MM.1S (cell line): ENCODE results near the gene NDST1.

Experiments
- DNase-seq: peaks from one replicate; pipeline ENCODE4 v3.0.0-alpha.2; 2015
- H2AFZ ChIP-seq: fragments of 300-600 bp; sonication (generic); 2 replicates; pipeline ENCODE4 v1.6.0; 2016; ENCODE audit warnings: antibody characterized with exemption, low read length
- H3F3A ChIP-seq: fragments of 300-600 bp; sonication (generic); 2 replicates; pipeline ENCODE4 v1.6.1; 2016; ENCODE audit warnings: mild to moderate bottlenecking, antibody characterized with exemption, low read length, moderate library complexity, mixed read lengths; ENCODE audit not compliant: insufficient read depth
- H3K27ac ChIP-seq: fragments of 300-600 bp; sonication (generic); 2 replicates; pipeline ENCODE4 v1.5.1; 2016; ENCODE audit warnings: mild to moderate bottlenecking, low read length
- H3K27me3 ChIP-seq: fragments of 300-600 bp; sonication (generic); replicated peaks from 2 replicates; pipeline ENCODE4 v1.6.0; 2016; ENCODE audit warnings: low read length; ENCODE audit not compliant: insufficient read depth
- H3K36me3 ChIP-seq: fragments of 300-600 bp; sonication (generic); replicated peaks from 2 replicates; pipeline ENCODE4 v1.6.1; 2016; ENCODE audit warnings: mild to moderate bottlenecking, low read length, mixed read lengths; ENCODE audit not compliant: insufficient read depth
- H3K4me1 ChIP-seq: fragments of 300-600 bp; sonication (generic); 2 replicates; pipeline ENCODE4 v1.6.1; 2016; ENCODE audit warnings: low read length, mixed read lengths
- H3K4me2 ChIP-seq: fragments of 300-600 bp; sonication (generic); 2 replicates; pipeline ENCODE4 v1.6.0; 2016; ENCODE audit warnings: low read depth, low read length
- H3K4me3 ChIP-seq: fragments of 300-600 bp; sonication (generic); 2 replicates; pipeline ENCODE4 v1.5.1; 2016; ENCODE audit warnings: low read length, mixed read lengths
- H3K79me2 ChIP-seq: fragments of 300-600 bp; sonication (generic); 2 replicates; pipeline ENCODE4 v1.6.1; 2016; ENCODE audit warnings: mixed run types, low read length, mixed read lengths
- H3K9ac ChIP-seq: fragments of 300-600 bp; sonication (generic); 2 replicates; pipeline ENCODE4 v1.6.1; 2016; ENCODE audit warnings: low read length, mixed read lengths
- H3K9me2 ChIP-seq: fragments of 300-600 bp; sonication (generic); replicated peaks from 2 replicates; pipeline ENCODE4 v1.6.1; 2016; ENCODE audit warnings: mild to moderate bottlenecking, low read length, mixed read lengths; ENCODE audit not compliant: insufficient read depth
- H3K9me3 ChIP-seq: fragments of 300-600 bp; sonication (generic); replicated peaks from 2 replicates; pipeline ENCODE4 v1.6.1; 2016; ENCODE audit warnings: mild to moderate bottlenecking, low read length, mixed read lengths; ENCODE audit not compliant: insufficient read depth
- H4K20me1 ChIP-seq: fragments of 300-600 bp; sonication (generic); 2 replicates; pipeline ENCODE4 v1.6.1; 2016; ENCODE audit warnings: mild to moderate bottlenecking, low read length, moderate library complexity, mixed read lengths; ENCODE audit not compliant: insufficient read depth
- CTCF ChIP-seq: fragments of 300-600 bp; sonication (generic); IDR thresholded peaks from 2 replicates; pipeline ENCODE4 v1.5.1; 2016; ENCODE audit warnings: antibody characterized with exemption, low read length, mixed read lengths
- EZH2 ChIP-seq: fragments of 300-600 bp; sonication (generic); optimal IDR thresholded peaks from 2 replicates; pipeline ENCODE3; 2017; ENCODE audit warnings: low read depth, mild to moderate bottlenecking, antibody characterized with exemption, low read length, mixed read lengths
- EZH2phosphoT487 ChIP-seq: fragments of 300-600 bp; sonication (generic); IDR thresholded peaks from 2 replicates; pipeline ENCODE4 v1.6.1; 2018; ENCODE audit warnings: antibody characterized with exemption, low read length

Gene NDST1

GRCh38 chr5:150521522-150521817 is 13.5 kb downstream of the NDST1 start:
- H3K36me3 ChIP-seq = no peaks in the 10 kb centered on the region
- no peak overlapping the region for H3K9ac ChIP-seq
- H3K9me2 ChIP-seq = no peaks in the 10 kb centered on the region
- no peak overlapping the region for H3K4me2 ChIP-seq
- no peak overlapping the region for H3K27ac ChIP-seq
- no peak for DNase-seq
- no peaks in the 10 kb centered on the region for H3K27me3 ChIP-seq
- H3K79me2 ChIP-seq = no peaks in the 10 kb centered on the region; the same call in none of the 2 replicates
- H3K4me1 ChIP-seq = no peaks in the 10 kb centered on the region
- TF ChIP-seq CTCF (no peak), EZH2 (no peak), EZH2phosphoT487 (no peak)
- no peaks in the 10 kb centered on the region for H3F3A ChIP-seq
- H2AFZ ChIP-seq = no peak overlapping the region
- H3K9me3 ChIP-seq = no peaks in the 10 kb centered on the region
- H4K20me1 ChIP-seq = no peaks in the 10 kb centered on the region
- no peak overlapping the region for H3K4me3 ChIP-seq

DNA sequence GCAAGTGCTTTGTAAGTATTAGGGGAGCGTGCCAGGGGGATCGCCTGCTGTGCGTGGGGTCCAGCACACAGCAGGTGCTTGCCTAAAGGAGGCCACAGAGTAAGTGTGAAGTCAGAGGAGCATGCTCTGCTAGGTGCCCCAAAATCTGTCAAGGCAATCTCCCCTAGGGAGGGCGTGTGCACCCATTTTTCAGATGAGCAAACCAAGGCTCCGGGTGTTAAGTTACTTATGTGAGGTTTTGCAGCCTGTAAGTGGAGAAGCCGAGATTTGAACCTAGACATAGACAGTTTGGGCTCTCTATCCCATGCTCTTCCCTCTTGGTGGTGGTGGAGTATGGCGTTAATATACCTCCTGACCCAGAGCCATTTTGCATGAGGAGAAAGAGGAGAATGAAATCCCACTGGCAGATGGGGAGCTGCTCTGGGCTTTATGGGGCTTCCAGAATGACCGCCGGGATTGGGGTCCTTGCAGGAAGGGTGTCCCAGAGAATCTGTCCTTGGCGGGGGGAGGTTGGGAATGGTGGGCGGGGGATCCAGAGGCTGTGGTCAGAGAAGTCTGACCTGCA is 14.1 kb downstream of the NDST1 start:
- no peak for TF ChIP-seq EZH2
- no peak for TF ChIP-seq EZH2phosphoT487
- no peak for TF ChIP-seq CTCF
- Histone ChIP-seq H3K4me3 (no peak overlapping the region), H3F3A (no peaks in the 10 kb centered on the region), H3K4me1 (no peaks in the 10 kb centered on the region), H3K79me2 (no peaks in the 10 kb centered on the region; the same call in none of the 2 replicates), H3K27ac (no peak overlapping the region), H3K9me3 (no peaks in the 10 kb centered on the region), H3K27me3 (no peaks in the 10 kb centered on the region), H3K9me2 (no peaks in the 10 kb centered on the region), H4K20me1 (no peaks in the 10 kb centered on the region), H3K36me3 (no peaks in the 10 kb centered on the region), H3K4me2 (no peak overlapping the region), H2AFZ (no peak overlapping the region), H3K9ac (no peak overlapping the region)
- no peak for DNase-seq

DNA sequence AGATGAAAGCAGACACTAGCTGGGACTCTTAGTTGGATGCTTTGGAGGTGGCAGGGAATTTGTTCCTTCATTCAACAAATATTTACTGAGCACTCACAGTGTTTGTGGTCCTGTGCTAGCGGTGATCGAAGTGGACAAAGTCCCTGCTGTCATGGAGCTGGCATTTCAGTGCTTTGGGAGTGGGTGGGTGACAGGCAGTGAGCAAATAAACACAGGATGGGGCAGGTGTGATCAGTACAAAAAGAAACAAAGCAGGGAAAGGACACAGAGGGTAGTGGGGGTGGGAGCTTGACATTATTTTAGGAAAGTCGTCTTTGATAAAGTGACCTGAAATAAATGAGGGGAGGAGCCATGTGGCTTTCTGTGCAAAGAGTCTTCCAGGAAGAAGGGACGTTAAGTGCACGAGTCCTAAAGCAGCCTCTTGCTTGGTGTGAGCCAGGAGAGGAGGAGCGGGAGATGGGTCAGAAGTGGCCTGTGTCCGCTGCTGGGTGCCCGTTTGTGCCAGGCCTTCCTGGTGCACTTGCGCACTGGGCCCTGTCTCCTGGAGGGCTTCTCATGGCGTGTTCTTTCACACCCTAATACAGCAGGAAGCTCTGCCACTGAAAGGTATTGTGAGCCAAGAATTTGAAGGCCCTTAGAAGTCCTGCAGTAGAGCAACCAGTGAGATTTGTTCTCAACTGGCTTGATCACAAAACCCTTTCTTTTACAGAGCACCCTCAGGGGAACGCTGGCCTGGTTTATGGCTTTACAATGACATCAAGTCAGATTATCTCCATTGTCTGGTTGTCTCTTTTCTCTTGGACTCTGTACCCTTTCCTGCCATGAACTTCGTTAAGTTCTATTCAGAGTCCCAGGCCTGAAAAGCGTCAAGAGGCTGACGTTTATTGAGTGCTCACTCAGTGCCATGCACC is 14.8 kb downstream of the NDST1 start:
- Histone ChIP-seq H3K36me3 (no peaks in the 10 kb centered on the region), H3K9me3 (no peaks in the 10 kb centered on the region), H3K27ac (no peak overlapping the region), H3K4me1 (no peaks in the 10 kb centered on the region), H3K27me3 (no peaks in the 10 kb centered on the region), H3F3A (no peaks in the 10 kb centered on the region), H3K79me2 (no peaks in the 10 kb centered on the region; the same call in none of the 2 replicates), H2AFZ (no peak overlapping the region), H3K4me2 (no peak overlapping the region), H3K4me3 (no peak overlapping the region), H3K9me2 (no peaks in the 10 kb centered on the region), H4K20me1 (no peaks in the 10 kb centered on the region), H3K9ac (no peak overlapping the region)
- TF ChIP-seq EZH2phosphoT487 = no peak
- TF ChIP-seq CTCF = no peak
- no peak for TF ChIP-seq EZH2
- DNase-seq = no peak
